CD14-positive monocyte (primary cell): ENCODE results near the gene CACNA1S. TPM values are rescaled to one million over a fixed set of nuclear protein-coding genes. Genes with fewer than 3 reads are reported as not detected.

Experiments used
- DNase-seq, 3 donors: peaks; one replicate each; pipeline ENCODE4 v3.0.0-alpha.2; 2011 to 2022
- H2AFZ ChIP-seq: 2 replicates; pipeline ENCODE4 v1.6.0; 2012; ENCODE audit warnings: mild to moderate bottlenecking, low read depth, low read length, inconsistent platforms; ENCODE audit not compliant: insufficient read depth, poor library complexity, severe bottlenecking
- H3K27ac ChIP-seq, 2 donors: 1 replicate in 1 of 2; 2 replicates in 1 of 2; pipeline ENCODE4 v1.5.1; 2012 to 2013; ENCODE audit warnings: low read length in 2 of 2, control low read depth in 1 of 2, inconsistent platforms in 1 of 2, low read depth in 1 of 2, mild to moderate bottlenecking in 1 of 2
- H3K27me3 ChIP-seq, 2 donors: one replicate each; pipeline versions ENCODE4 v1.6.0 to v1.6.1; 2011 to 2013; ENCODE audit warnings: low read length in 2 of 2; ENCODE audit not compliant: control insufficient read depth in 2 of 2, insufficient read depth in 2 of 2
- H3K36me3 ChIP-seq, 2 donors: replicated peaks in 1 of 2; 1 replicate in 1 of 2; 2 replicates in 1 of 2; pipeline versions ENCODE4 v1.5.1 to v1.6.1; 2012 to 2013; ENCODE audit warnings: low read length in 2 of 2, control low read depth in 1 of 2, inconsistent platforms in 1 of 2, mild to moderate bottlenecking in 1 of 2; ENCODE audit not compliant: insufficient read depth in 2 of 2, control insufficient read depth in 1 of 2
- H3K4me1 ChIP-seq, 2 donors: 1 replicate in 1 of 2; 2 replicates in 1 of 2; pipeline versions ENCODE4 v1.5.1 to v1.6.1; 2012 to 2013; ENCODE audit warnings: low read length in 2 of 2, control low read depth in 1 of 2, inconsistent platforms in 1 of 2, mild to moderate bottlenecking in 1 of 2, moderate library complexity in 1 of 2; ENCODE audit not compliant: insufficient read depth in 2 of 2, control insufficient read depth in 1 of 2
- H3K4me2 ChIP-seq: replicated peaks from 2 replicates; pipeline ENCODE3; 2012; ENCODE audit warnings: low read length, moderate library complexity, mild to moderate bottlenecking; ENCODE audit not compliant: poor library complexity, severe bottlenecking; ENCODE audit errors: extremely low read depth
- H3K4me3 ChIP-seq, 3 experiments: fragments of 200-600 bp in 1 of 3; sonication (generic) in 1 of 3; replicated peaks in 1 of 3; 1 replicate in 2 of 3; 2 replicates in 1 of 3; pipeline ENCODE4 v1.5.1; 2011 to 2013; ENCODE audit warnings: low read length in 3 of 3, mild to moderate bottlenecking in 3 of 3, control low read depth in 2 of 3, low read depth in 2 of 3, inconsistent platforms in 1 of 3, moderate library complexity in 1 of 3
- H3K79me2 ChIP-seq: 2 replicates; pipeline ENCODE4 v1.6.0; 2012; ENCODE audit warnings: mild to moderate bottlenecking, control low read depth, inconsistent platforms, low read length, moderate library complexity; ENCODE audit not compliant: insufficient read depth
- H3K9ac ChIP-seq: 2 replicates; pipeline ENCODE4 v1.6.0; 2017; ENCODE audit warnings: low read length, mild to moderate bottlenecking; ENCODE audit not compliant: insufficient read depth, poor library complexity, severe bottlenecking
- H3K9me3 ChIP-seq, 2 donors: replicated peaks in 1 of 2; 1 replicate in 1 of 2; 2 replicates in 1 of 2; pipeline versions ENCODE4 v1.5.1 to v1.6.1; 2012 to 2013; ENCODE audit warnings: low read length in 2 of 2, control low read depth in 1 of 2; ENCODE audit not compliant: control insufficient read depth in 1 of 2, insufficient read depth in 1 of 2
- H4K20me1 ChIP-seq: 2 replicates; pipeline ENCODE4 v1.6.0; 2012; ENCODE audit warnings: mild to moderate bottlenecking, low read length, control low read depth, moderate library complexity; ENCODE audit not compliant: insufficient read depth
- H3K27ac Mint-ChIP-seq, 7 donors: one replicate each; pipeline ENCODE4 v1.8.0; 2020; ENCODE audit warnings: mild to moderate bottlenecking in 7 of 7, mixed read lengths in 7 of 7, moderate library complexity in 6 of 7, inconsistent platforms in 2 of 7
- H3K27me3 Mint-ChIP-seq, 3 donors: one replicate each; pipeline ENCODE4 v1.8.0; 2021 to 2022; ENCODE audit warnings: low read depth in 3 of 3, mild to moderate bottlenecking in 3 of 3, mixed read lengths in 3 of 3, moderate library complexity in 3 of 3, inconsistent platforms in 1 of 3
- H3K36me3 Mint-ChIP-seq, 2 donors: one replicate each; pipeline ENCODE4 v1.8.0; 2020; ENCODE audit warnings: mixed read lengths in 2 of 2, inconsistent platforms in 1 of 2, mild to moderate bottlenecking in 1 of 2
- H3K4me1 Mint-ChIP-seq: one replicate; pipeline ENCODE4 v1.8.0; 2020; ENCODE audit warnings: mild to moderate bottlenecking, mixed read lengths
- H3K4me3 Mint-ChIP-seq, 2 donors: one replicate each; pipeline ENCODE4 v1.8.0; 2020; ENCODE audit warnings: mild to moderate bottlenecking in 2 of 2, mixed read lengths in 2 of 2, moderate library complexity in 1 of 2
- H3K9me3 Mint-ChIP-seq, 7 donors: one replicate each; pipeline ENCODE4 v1.8.0; 2020 to 2022; ENCODE audit warnings: mixed read lengths in 7 of 7, mild to moderate bottlenecking in 6 of 7, moderate library complexity in 6 of 7, inconsistent platforms in 2 of 7
- WGBS: methylation state at CpG from one replicate; pipeline ENCODE4 v1.1.5; 2013; ENCODE audit warnings: missing lambda C conversion rate; ENCODE audit not compliant: insufficient coverage; 5-methylcytosine and 5-hydroxymethylcytosine counted together
- intact Hi-C, 2 donors: fragments of 100-400 bp; cut with micrococcal nuclease; formaldehyde crosslinking; loops; one replicate each; pipeline versions ENCODE4 v1.15.0 to v1.15.1; 2023
- polyA plus RNA-seq, 3 donors: library from polyadenylated mRNA; depleted of rRNA in 1 of 3; unstranded in 2 of 3; stranded (reverse) in 1 of 3; fragments of 300-500 nt in 2 of 3; fragments of >200 nt in 1 of 3; fragmentation: Illumina TruSeq in 2 of 3; gene quantifications; 1 replicate in 2 of 3; 2 replicates in 1 of 3; pipeline ENCODE4 v1.2.3, GENCODE V29; 2012 to 2021
- TF ChIP-seq, protein P1 (sequence below): fragments of 200-600 bp; IDR thresholded peaks from one replicate; pipeline ENCODE4 v1.8.0; 2022; ENCODE audit warnings: antibody characterized with exemption, mild to moderate bottlenecking

Gene CACNA1S
- polyA plus RNA-seq, 3 donors: not detected

DNA sequence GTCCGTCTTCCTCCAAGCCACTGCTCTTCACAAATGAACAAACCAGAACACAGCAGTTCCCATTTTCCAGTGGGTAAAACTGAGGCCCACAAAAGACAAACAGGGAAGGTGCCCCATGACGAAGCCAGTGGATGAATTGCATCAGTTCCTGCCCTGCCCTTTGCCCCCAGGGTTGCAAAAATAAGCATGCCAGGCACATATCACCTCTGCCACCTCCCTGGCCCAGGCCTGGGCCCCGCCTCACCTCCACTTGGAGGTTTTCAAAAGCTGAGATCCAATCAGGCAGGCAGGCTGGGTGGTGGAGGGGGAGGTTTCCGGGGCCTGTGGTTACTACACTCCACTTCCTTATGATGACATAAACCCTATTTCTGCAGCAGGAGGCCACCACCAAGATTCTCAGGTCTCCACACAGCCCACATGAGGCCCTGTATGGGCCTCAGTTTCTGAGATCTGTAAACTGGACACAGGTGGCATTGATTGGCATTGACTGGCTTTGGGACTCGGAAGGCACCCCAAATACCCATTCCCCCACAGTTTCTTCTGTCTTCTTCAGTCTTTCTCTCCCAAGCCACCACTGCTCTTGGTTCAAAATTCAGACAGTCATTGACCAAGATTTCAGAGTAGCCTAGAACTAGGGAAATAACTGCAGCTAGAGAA is 92.8 kb downstream of the CACNA1S start:
- H2AFZ ChIP-seq: no peak overlapping the region
- no peaks in the 10 kb centered on the region for H3K27me3 ChIP-seq
- Mint-ChIP-seq H3K27ac (peak overlapping the region; percentile 90 to 97 (median 93)), H3K4me3 (peak overlapping the region; percentile 53 to 71), H3K36me3 (peaks cover 0 to 2% of the 10 kb centered on the region in 2 donors), H3K4me1 (peaks cover 89% of the 10 kb centered on the region), H3K9me3 (peaks cover 0 to 2% (median 0%) of the 10 kb centered on the region in 7 donors), H3K27me3 (peaks cover 0 to 11% (median 2%) of the 10 kb centered on the region in 3 donors)
- DNase-seq: peak; percentile 78 to 84 (median 79)
- H3K27ac ChIP-seq: peak overlapping the region; percentile 80
- TF ChIP-seq, protein P1, sequence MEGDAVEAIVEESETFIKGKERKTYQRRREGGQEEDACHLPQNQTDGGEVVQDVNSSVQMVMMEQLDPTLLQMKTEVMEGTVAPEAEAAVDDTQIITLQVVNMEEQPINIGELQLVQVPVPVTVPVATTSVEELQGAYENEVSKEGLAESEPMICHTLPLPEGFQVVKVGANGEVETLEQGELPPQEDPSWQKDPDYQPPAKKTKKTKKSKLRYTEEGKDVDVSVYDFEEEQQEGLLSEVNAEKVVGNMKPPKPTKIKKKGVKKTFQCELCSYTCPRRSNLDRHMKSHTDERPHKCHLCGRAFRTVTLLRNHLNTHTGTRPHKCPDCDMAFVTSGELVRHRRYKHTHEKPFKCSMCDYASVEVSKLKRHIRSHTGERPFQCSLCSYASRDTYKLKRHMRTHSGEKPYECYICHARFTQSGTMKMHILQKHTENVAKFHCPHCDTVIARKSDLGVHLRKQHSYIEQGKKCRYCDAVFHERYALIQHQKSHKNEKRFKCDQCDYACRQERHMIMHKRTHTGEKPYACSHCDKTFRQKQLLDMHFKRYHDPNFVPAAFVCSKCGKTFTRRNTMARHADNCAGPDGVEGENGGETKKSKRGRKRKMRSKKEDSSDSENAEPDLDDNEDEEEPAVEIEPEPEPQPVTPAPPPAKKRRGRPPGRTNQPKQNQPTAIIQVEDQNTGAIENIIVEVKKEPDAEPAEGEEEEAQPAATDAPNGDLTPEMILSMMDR: no peak
- intact Hi-C loops: no loop called here
- WGBS: 3% methylated on average over 3 of the region's 5 CpGs
- H3K9ac ChIP-seq: peak overlapping the region; percentile 32
- H3K4me2 ChIP-seq: peak overlapping the region; percentile 82
- H3K36me3 ChIP-seq: no peaks in the 10 kb centered on the region
- peaks cover 59% of the 10 kb centered on the region for H3K79me2 ChIP-seq
- peaks cover 83% of the 10 kb centered on the region for H4K20me1 ChIP-seq
- no peaks in the 10 kb centered on the region for H3K9me3 ChIP-seq
- peak overlapping the region in 1 of 3 experiments; percentile 74 for H3K4me3 ChIP-seq
- peaks cover 92 to 95% of the 10 kb centered on the region in 2 donors for H3K4me1 ChIP-seq

DNA sequence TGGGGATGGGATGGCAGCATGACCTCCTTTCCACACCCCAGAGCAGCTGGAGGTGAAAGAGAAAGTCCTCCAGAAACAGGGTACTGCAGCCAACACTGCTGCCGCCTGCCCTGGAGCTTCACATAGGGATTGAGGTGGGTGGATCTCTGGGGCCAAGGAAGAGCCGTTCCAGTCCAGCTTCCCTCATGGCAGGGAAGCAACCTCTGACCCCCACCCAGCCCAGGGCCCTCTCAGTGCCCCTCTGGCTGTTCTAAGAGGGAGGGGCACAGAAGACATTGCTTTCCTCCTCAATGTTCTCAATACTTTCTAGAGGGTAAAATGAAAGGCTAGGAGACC is 94.4 kb downstream of the CACNA1S start:
- 80% methylated on average over 1 of the region's 2 CpGs for WGBS
- H3K27ac ChIP-seq: no peak overlapping the region
- no peak overlapping the region for H2AFZ ChIP-seq
- peaks cover 70% of the 10 kb centered on the region for H3K79me2 ChIP-seq
- intact Hi-C loops: no loop called here
- peaks cover 100% of the 10 kb centered on the region in 2 donors for H3K4me1 ChIP-seq
- H3K27me3 ChIP-seq: no peaks in the 10 kb centered on the region
- peaks cover 0 to 14% (median 2%) of the 10 kb centered on the region in 3 donors for H3K27me3 Mint-ChIP-seq
- peaks cover 96% of the 10 kb centered on the region for H3K4me1 Mint-ChIP-seq
- no peaks in the 10 kb centered on the region for H3K36me3 ChIP-seq
- H3K4me2 ChIP-seq: no peak overlapping the region
- TF ChIP-seq, protein P1: no peak
- H3K9me3 Mint-ChIP-seq: peaks cover 0 to 2% (median 0%) of the 10 kb centered on the region in 7 donors
- no peaks in the 10 kb centered on the region for H3K9me3 ChIP-seq
- no peak for DNase-seq
- H3K4me3 Mint-ChIP-seq: no peak overlapping the region
- H3K27ac Mint-ChIP-seq: no peak overlapping the region
- H3K9ac ChIP-seq: no peak overlapping the region
- H3K4me3 ChIP-seq: no peak overlapping the region
- peaks cover 95% of the 10 kb centered on the region for H4K20me1 ChIP-seq
- peaks cover 0 to 2% of the 10 kb centered on the region in 2 donors for H3K36me3 Mint-ChIP-seq
